Measurements from ENCODE around the gene HK3.

Gene HK3

DNA sequence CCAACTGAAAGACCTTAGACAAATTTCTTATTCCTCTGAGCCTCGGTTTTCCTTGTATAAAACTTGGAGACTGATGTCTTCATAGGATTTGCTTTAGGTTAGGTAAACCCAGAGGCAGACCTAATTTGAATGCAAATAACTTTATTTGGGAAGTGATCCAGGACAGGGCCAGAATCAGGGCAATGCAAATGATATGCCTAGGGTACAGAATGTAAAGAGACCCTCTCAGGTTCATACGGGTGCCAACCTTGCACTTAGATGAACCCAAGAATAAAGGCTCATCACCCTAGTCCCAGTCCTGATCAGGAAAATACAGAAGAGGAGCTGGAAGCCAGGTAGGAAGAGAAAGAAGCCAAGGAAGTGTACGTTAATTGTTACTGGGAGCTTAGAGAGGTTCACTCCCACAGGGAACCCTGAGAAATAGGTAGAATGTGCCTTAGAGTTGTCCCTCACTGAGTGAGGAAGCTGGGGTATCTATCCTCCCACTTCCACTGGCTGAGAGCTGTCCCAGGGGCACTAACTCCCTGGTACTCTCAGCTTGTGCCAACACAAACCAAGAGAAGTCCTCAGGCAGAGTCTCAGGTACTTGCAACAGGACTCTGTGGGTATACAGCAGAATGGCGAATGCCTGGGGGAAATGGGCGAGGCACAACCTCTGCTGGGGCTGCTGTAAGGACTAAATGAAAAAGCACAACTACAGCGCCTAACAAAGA lies 3.1 kb upstream of the HK3 start:
- DNase-seq: no peak

DNA sequence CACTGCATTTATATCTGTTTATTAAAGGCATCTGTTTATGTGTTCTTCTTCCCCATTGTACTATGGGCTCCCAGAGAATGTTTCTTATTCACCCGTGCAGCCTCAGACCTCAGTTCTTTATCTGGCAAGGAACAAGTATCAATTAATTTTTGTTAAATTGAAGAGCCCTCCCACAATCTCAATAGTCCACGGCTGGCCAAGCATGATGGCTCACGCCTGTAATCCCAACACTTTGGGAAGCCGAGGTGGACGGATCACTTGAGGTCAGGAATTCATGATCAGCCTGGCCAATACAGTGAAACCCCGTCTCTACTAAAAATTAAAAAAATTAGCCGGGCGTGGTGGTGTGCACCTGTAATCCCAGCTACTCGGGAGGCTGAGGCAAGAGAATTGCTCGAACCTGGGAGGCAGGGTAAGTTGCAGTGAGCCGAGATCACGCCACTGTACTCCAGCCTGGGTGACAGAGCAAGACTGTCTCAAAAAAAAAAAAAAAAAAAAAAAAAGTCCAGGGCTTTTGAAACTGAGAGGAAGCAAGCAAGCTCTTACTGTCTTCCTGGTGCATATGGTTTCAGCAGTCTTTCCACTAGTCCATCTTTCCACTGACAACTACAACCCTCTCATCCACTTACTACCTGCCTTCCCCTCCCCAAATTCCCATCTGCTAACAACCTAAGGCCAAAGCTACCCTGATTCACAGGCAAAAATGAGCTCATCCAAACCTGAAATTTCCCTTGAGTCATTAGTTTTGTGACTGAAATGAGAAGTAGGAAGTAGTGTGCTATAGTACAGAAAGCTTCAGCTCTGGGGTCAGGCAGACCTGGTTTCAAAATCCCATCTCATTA lies 2.3 kb upstream of the HK3 start:
- no peak for DNase-seq

DNA sequence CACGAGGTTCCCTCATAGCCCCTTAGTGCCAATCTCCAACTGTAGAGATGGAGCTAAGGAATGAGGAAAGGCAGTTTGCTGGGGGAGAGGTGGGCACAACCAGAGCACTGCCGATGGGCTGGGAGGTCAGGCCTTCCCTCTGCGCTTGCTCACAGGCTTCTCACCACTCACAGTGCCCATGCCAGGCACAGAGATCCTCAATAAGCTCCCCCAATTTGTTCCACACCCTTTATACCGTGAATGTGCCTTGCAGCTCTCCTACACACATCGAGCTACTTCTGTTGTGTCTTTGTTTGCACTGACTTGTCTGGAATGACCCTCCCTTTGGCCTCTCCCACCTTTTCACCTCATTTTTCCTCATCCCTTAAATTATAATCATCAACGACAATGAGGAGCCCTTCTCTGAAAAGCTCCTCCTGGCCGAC lies 1.6 kb upstream of the HK3 start:
- DNase-seq: no peak

DNA sequence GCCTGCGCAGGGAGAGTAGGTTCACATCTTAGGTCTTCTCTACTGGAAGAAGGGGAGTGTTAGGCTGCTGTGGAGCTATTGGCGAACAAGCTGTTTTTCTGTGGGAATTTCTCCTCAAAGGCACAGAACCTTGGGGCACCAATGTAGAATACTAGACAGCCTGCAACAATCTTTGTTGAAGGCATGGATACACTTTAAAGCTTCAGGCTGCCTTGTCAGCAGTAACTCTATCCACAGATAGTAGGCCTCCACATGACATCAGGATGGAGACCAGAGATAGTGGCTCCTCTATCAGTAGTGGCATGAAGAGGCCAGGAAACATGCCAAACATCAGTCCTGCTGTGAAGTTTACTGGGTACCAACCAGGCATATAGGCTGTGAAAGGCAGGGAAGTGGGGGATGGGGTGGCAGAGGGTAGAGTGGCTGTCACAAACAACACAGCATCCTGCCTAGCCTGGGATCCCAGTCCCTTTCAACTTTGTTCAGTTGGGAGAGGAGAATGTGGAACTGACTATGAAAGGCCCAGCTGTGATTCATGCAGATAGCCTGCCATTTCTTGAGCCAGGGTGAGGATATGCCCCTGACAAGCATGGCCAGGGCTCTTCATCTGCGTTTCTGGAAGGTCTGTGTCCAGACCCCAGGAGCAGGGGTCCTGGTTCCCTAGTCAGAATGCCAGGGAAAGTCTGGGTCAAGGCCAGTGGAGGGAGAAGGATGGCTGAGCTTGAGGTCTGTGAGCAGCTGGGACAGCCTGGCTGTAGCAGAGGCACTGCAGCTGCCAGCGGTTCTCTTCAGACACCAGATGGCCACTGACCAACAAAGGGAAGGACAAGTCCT lies 1.0 kb upstream of the HK3 start:
- DNase-seq: no peak

DNA sequence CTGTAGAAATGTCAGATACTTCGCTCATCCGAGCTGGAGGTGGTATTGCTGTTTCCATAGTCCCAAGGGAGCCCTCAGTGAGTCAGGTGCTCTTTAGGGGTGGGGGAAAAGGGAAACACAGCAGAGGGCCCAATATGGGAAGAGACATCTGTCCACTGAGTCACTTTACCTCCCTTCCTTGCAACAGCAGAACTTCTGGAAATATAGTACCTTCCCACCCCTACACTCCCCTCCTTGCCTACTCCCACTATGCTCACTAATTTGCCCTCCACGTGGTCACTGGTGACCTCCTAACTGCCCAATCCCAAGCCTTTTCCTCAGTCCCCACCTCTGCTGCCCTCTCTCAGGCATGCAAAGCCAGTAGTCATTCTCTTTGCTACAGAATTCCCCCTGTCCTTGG lies 1.9 kb downstream of the HK3 start:
- no peak for DNase-seq

DNA sequence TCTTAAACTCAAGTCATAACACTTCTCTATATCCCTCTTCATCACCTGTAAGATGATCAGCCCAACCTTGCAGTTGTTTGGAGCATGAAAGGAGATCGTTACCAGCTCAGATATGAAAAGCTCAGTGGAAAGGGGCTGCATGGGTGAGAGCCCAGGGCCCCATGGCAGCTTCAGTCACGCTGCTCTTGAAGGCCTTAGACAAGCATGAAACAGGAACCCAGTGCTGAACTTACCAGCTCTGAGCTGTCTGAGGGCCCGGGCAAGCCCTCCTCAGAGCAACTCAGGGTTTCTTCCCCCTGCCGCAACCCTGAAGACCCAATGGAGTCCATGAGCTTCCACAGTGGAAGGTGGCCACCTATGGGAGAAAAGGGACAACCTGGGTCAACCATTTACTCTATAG lies 3.3 kb downstream of the HK3 start:
- DNase-seq: no peak

DNA sequence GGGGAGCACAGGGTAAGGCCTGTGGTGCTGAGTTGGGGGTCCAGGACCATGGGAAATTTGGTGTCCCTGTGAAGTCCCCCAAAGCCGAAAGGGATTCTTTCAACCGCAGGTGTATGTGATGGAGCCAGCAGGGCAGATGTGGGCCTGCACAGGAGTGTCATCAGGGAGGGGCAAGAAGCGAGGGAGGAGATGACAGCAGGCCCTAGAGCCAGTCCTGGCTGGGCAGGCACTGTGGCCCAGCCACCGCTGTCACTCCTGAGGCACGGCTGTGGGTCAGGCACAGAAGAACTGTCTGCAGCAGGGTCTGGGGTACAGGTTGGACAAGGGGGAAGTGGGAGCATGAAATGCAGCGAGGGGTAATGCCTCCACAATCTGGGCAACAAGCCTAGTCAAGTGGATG lies 4.8 kb downstream of the HK3 start:
- DNase-seq: no peak

DNA sequence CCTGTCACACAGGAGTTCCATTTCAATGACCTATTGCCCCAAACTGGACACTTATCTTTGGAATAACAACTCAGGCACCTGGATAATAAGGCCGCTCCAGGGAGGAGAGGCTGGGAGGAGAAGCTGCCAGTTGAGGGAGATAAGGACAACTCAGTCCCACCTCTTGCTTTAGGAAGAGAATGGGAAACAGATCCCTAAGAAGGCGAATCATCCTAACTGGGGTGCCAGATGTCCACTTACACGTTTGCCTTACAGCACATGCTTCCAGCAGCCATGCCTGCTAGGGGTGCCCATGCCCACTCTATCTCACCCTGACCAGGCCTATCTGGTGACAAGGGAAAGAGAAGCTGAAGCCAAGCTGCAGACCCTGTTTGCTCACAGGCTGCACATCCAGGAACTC lies 6.5 kb downstream of the HK3 start:
- no peak for DNase-seq

DNA sequence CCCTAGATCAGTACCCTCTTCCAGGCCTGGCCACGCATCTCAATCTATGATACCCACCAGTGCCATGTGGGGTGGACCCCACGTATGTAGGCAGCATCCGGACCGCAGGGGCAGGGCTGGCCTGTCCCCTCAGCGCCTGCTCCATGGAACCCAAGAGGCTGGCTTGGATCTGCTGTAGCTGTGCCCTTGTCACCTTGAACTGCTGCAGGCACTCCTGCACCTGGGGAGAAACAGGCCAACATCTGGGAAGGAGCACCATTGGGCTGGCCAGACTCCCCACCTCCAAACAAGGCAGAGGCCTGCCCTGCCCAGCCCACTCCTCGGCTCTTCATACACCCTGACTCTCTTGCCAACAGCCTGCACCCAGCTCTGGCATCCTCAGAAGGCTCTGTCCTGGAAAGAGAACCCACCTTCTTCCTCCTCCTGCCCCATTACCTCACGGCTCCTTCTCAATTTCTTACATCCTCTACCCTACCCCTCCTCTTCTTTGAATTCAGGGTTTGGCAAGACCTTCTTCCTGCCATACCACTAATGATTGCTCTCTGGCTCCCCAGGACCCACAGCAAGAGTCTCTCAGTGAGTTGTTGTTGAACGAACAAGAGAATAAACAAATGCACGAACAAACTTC lies 7.7 kb downstream of the HK3 start:
- no peak for DNase-seq

DNA sequence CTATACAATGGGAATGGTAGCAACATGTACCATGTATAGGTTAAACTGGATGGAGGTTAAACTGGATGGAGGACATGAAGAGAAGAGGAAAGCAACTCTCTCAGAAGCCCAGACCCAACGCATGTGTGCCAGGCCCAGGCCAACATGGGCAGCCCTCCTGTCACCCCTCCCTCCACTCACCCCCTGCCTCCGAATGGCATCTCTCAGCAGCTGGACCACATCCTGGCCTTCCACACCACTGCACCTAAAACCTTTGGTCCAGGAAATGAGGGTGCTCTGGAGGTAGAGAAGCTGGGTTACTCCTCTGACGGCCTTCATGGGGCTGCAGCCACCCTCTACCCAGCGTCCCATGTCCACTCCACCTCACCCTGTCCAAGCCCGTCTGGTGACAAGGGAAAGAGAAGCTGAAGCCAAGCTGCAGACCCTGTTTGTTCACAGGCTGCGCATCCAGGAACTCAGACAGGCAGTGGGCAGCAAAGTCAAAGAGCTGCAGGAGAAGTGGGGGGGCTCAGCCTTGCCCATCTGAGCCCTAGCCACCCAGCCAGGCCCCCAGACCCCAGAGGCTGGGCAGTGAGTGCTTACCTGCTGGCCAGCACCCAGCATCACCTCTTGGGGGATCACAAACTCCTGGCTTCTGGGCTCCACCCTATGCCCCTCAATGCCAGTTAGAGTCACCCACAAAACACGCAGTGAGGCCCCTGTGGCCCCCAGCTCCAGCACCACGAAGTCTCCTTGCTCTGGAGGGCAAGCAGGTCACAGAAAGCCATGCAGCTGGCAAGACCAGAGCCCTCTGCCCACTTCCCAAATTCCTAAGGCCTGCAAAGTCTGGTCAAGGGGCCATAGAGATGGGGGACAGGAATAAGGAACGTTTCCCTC lies 8.5 kb downstream of the HK3 start:
- no peak for DNase-seq

DNA sequence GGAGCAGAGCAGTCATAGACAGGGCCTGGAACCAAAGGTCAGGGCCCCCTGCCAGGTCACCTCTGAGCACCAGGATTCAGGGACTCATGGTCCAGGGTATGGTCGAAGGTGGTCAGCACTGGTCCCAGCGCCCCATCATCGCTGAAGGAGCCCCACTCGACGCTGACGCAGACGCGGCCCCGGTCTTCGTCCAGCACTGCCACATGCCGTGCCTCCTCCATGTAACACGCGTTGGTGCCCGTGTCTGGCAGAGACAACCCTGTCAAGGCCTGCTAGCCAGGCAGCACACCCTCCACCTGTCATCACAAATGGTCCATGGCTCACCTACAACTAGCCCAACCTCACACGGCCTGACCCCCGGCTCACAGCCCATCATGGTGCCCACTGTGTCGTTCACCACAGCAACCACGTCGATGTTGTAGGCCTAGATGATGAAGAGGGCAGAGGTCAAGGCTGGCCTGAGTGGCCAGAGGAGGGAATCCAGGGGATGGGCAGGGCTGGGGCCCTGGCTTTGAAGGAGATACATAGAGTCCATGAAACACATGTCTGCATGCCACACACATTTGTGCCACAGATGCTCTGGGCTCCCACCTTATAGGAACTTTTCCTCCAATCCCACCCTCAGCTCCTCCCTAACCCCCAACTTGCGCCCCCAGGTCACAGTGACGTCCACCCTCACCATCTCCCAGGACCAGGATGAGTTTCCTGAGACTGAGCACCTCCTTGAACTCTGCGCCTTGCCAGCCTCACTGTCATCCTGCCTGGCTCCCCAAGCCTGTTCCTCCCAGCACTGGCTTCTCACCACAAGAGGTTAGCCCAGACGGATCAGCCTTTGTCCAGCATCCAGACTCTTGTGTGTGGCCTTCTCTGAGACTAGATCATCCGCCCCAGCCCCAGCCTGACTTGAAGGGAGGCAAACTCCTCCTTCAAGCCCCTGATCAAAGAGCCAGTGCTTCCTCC lies 9.5 kb downstream of the HK3 start:
- DNase-seq: no peak

DNA sequence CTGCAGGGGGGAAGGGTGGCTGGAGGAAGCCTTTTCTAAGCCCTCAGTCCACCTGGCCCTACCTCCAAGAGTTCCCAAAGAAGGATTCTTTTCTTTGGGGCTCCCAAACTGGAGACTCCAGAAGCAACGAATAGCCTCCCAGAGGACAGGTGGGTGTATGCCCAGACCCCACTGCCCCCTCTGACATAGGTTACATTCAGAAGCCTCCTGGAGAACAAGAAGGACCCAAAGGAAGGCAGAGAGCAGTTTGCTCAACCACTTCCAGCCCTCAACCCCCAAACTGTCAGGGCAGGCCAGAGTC lies 10.3 kb downstream of the HK3 start:
- DNase-seq: no peak

DNA sequence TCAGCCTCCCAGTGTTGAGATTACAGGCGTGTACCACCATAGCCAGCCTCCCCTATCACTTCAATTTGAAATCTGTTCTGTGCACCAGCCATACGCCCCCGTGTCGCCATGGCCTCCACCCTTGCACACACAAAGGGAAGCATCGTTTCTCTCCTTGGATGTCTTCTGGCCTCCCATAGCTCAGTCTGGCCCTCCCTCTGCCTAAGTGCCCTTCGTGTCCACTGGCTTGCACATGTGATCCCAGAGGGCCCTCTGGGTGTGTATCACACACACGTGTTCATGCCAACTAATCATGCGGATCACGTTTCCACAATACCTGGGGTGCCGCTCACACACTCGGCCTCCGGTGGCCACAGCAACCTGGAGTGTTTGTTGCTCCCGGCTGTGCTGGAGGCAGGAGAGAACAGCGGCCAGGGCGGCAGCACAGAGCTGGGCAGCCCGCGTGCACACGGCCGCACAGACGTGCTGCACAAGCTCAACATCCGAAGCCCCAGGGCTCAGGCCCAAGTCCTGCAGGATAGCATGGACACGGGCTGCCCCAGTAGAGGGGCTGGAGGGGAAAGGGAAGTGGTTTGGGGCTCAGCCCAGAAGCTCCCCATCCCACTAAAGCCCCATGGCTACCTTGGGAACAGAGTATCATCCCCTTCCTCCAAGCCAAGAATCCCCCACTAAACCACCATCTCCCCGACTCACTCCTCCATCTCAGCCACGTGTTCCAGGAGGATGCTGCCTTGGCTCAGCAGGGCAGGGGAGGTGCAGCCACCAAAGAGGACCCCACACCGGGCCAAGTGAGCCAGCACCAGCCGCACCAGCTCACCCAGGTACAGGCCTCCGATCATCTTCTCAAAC lies 10.9 kb downstream of the HK3 start:
- no peak for DNase-seq

DNA sequence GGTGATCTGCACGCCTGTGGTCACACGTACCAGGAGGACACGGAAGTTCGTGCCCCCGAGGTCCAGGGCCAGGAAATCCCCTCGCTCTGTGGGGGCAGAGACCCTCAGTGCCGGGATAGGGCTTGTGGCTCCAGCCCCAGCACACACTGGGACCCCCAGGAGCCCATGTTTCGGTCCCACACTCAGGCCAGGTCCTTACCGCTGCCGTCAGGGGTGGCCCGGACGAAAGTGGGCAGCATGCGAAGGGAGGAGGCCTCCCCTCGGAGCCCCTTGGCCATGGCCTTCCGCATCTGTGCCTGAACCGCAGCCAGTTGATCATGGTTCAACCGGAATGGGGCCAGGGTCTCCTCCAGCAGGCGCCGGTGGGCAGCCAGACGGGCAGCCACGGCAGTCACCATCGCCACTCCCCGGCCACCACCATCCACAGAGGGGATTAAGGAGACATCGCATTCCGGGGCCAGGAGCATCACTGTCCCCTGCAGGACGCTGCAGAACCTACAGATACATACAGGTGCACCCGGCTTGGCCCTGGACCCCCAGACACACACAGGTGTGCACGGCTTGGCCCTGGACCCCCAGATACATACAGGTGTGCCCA lies 11.8 kb downstream of the HK3 start:
- no peak for DNase-seq

DNA sequence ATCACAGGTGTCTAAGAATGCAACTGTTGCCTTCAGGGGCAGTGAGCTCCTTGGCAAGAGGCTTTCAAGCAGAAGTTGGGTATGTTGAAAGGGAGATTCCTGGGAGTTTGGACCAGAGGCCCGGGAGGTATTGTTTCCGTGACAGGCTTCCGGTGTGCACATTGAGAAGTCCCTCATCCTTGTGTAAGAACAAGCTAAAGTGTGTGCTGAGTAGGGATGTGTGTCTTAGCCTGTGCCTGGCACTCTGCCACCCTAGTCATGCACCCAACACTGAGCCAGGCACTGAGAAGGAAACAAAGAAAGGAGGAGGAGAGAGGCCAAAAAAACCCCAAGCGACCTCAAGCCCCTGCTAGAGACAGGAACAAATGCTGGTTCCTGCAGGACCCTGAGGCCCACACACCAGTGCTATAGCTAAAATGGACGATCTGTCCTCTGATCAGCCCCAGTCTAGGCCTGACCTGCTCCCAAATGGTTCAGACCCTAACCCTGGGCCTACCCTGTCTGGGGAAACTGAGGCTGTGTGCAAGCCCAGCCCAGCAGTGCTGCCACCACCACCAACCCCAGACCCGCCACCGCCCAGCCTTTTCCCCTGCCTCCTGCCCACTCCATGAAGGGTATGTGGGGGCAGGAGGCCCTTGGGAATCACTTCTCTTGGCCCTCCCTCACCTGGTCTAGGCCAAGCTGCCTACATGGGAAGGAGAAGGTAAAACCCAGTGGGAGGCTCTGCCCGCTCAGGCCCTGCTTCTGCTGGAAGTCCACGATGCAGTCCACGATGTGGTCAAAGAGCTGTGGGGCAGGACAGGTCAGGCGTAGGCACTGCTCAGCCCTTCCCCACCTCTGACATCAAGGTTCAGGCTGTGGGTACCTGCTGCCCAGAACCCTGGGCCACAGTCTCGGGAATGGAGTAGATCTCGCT lies 12.6 kb downstream of the HK3 start:
- DNase-seq: no peak

DNA sequence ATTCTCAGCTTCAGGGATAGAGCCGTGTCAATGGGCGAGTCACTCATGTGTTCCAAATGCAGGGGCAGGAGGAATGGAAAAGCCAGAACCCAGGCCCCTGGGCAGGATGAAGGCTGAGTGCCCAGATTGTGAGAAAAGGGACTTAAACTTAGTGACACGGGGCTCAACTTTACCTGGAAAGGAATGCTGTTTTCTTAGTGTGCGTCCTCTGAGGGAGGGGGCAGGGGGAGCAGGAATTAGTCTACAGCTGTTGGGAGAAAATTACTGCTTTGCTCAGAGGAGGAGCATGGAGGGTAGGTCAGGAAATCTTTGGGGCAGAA lies 14.6 kb downstream of the HK3 start:
- no peak for DNase-seq

DNA sequence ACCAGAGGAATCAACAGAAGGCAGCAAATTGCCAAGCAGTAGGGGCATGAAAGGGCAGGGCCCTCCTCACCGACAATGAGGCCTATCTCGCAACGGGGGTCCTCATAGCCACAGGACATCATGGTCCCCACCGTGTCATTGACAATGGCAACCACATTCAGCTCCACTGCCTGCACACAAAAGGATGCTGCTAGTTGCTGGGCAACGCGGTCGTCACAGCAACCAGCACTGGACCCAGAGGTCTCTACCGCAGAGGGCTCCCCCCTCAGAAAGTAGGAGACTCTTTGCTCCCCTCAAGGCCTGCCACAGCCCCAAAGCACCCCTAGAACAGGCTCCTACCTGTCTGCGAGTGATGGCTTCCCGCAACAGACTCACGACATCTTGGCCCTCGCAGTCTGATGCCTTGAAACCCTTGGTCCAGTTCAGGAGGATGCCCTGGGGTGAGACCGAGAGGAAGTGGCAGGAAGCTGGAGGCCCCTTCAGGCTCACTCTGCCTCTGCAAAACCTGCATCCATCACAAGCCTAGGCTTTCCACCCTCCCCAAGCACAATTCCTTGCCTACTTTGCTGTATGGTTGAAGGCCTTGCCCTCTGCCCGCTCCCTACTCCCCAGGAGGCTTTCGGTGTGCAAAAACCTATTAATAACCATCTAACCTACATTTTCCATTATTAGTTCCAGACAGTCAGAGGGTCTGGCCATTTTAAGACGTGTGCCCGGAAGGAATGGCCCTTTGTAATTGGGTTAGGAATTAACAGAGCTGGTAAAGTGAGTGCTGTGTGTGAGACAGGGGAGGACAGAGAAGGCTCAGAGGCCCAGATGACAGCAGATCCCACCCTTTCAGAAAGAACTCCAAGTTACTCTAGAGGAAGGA lies 15.2 kb downstream of the HK3 start:
- DNase-seq: no peak

DNA sequence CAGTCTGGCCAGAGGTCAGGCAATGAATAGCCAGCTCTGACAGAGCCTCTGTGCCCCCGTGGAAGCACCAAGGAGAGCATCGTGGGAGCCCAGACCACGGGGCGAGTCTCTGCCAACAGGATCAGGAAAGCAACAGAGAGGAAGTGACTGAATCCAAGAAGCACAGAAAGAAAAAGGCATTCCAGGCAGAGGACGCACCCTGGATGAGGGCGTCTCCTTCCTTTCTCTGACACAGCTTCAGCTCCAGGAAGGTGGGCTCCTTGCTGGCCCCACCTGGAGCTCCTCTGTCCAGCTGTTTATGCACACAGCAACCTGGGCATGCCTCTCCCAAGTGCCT lies 16.6 kb downstream of the HK3 start:
- DNase-seq: peak; percentile 12

Data from NCI-H226 (cell line).